Stimulated activated CD4-positive, alpha-beta T cell treated with anti-CD3 and anti-CD28 coated beads, Interleukin-12 subunit alpha, Interleukin-12 subunit beta, amount 100 ng/mL, for 48 hours (primary cell): ENCODE results near the gene TMEM125.

ENCODE experiments used
- DNase-seq, 3 donors: peaks; one replicate each; pipeline ENCODE4 v3.0.0-alpha.2; 2020; ENCODE audit warnings: low read depth in 2 of 3, low spot score in 1 of 3

Gene TMEM125

DNA sequence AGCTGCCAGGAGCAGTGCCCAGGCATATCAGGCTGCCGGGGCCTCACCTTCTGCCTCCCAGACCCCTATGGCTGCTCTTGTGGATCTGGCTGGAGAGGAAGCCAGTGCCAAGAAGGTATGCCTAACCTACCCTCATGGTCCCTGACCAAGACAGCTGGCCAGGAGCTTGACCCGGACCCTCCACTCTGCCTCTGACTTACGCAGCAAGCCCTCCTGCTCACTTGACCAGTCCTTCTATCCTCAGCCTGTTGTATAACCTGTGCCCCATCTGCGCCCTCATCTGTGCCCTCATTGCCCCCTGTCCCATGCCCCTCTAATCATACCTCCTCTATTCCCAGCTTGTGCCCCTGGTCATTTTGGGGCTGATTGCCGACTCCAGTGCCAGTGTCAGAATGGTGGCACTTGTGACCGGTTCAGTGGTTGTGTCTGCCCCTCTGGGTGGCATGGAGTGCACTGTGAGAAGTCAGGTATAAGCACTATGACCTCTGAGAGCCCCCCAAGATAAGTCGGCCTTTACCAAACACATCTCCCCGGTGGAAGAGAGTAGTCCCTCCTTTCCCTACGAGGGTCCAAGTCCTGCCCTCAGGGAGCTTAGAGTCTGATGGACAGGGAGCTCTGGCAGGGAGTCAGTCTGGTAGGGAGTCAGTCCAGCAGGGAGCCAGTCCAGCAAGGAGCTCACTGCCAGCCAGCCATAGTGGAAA lies 37.8 kb downstream of the TMEM125 start:
- no peak for DNase-seq

DNA sequence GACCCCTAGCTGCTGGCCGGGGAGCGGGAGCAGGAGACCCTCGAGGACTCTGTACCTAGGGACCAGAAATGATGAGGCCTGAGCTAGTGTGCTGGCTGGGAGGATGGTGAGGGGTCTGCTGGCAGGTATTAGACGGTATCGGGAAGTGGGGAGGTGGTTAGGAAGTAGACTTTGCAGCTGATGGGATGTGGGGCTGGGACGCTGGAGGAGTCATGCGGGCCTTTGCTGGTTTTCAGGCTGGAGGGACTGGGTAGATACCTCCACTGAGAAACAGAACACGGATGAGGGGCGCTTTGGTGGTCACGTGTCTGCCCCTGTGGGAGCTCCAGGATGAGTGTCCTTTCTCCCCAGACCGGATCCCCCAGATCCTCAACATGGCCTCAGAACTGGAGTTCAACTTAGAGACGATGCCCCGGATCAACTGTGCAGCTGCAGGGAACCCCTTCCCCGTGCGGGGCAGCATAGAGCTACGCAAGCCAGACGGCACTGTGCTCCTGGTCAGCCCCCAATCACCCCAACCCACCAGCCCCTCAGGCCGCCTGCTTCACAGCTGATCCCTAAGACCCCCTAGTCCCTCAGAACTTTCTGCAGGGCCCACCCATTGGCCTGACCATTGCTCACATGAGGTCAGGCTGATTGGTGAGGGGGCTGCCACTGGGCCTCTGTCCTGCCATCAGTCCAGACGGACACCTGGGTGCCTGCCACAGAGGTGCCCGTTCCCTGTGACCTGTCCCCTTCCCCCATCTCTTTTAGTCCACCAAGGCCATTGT lies 39.0 kb downstream of the TMEM125 start:
- no peak for DNase-seq

DNA sequence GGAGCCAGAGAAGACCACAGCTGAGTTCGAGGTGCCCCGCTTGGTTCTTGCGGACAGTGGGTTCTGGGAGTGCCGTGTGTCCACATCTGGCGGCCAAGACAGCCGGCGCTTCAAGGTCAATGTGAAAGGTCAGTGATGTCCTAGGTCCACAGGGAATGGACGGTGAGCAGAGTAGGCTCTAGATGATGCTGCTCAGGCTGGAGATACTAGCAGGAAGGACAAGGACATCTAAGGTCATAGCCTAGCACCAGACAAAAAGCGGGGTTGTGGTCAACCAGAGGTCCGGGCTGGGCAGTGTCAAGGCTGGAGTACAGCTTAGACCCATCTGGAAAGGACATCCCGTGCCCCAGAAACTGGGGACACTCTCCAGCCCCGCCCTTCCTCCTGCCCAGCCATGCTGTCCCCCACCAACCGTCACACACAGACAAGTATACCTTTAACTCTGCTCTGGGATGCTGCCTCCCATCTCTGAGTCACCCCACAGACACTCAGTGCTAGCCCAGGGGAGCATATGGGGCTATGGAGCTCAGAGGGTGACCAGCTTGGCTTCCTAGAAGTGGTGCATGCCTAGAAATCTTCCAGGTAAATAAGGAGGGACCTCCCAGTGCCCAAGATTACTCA lies 39.7 kb downstream of the TMEM125 start:
- no peak for DNase-seq

DNA sequence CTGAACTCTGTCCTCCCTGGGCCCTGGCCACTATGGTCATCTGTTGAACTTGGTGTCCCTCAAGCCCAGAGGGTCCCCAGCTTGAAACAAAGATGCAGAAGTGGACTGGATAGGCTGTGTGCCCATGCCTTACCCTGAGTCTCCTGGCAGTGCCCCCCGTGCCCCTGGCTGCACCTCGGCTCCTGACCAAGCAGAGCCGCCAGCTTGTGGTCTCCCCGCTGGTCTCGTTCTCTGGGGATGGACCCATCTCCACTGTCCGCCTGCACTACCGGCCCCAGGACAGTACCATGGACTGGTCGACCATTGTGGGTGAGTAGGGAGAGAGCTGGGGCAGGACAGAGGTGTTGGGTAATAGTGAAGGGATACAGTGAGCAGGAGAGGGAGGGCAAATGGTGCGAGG lies 41.7 kb downstream of the TMEM125 start:
- DNase-seq, result no peak

DNA sequence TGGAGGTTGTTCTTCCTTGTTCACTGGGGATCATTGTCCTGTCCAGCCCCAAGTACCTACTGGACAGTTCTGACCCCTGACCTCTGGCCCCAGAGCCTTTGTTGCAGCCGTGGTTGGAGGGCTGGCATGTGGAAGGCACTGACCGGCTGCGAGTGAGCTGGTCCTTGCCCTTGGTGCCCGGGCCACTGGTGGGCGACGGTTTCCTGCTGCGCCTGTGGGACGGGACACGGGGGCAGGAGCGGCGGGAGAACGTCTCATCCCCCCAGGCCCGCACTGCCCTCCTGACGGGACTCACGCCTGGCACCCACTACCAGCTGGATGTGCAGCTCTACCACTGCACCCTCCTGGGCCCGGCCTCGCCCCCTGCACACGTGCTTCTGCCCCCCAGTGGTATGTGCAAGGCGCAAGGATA lies 42.4 kb downstream of the TMEM125 start:
- no peak for DNase-seq

DNA sequence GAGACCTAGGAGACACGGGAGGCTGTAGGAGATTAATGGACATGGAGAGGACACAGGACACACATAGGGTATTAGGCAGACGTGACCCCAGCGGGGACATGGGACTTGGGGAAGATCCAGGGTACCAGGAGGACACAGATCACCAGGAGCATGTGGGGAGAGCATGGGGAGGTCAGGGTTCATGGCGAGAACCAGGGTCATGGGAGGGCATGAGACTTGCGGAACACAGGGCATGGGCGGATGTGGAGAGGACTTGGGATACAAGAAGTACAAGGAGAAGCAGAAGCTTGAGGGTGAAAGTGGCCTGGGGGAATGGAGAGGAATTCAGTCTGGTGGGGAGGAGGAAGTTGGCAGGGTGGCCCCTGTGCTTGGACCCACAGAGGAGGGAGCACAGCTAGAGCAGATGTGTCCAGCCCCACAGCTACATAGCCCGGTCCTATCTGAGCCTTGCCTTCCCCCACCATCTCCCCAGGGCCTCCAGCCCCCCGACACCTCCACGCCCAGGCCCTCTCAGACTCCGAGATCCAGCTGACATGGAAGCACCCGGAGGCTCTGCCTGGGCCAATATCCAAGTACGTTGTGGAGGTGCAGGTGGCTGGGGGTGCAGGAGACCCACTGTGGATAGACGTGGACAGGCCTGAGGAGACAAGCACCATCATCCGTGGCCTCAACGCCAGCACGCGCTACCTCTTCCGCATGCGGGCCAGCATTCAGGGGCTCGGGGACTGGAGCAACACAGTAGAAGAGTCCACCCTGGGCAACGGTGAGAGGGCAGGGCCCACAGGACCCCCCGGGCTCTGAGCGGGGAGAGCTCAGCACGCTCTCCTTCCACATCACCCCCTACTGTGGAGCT lies 43.1 kb downstream of the TMEM125 start:
- DNase-seq, result no peak

DNA sequence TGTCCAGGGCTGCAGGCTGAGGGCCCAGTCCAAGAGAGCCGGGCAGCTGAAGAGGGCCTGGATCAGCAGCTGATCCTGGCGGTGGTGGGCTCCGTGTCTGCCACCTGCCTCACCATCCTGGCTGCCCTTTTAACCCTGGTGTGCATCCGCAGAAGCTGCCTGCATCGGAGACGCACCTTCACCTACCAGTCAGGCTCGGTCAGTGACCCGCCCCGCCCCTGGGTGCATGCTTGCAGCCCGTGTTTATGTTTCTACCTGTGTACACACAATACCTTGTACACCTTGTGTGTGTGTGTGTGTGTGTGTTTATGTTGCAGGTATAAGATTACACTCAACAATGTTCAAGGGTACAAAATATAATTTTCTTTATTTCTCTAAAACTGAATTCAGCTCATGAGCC lies 44.0 kb downstream of the TMEM125 start:
- DNase-seq, result no peak

DNA sequence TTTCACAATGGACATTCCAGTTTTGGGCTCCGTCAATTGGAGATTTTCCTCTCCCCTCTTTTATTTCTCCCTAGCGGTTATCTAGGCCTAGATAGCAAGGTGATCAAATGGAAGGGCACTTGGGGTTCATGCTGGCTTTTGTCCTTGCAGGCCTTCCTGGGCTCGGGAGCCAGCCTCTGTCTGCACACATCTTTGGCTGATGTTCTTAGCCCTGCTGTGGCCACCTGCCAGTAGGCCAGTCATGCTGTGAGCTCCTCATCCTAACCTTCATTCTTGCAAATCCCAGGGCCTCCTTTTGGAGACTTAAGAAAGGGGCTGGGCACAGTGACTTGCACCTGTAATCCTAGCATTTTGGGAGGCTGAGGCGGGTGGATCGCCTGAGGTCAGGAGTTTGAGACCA lies 44.5 kb downstream of the TMEM125 start:
- no peak for DNase-seq

DNA sequence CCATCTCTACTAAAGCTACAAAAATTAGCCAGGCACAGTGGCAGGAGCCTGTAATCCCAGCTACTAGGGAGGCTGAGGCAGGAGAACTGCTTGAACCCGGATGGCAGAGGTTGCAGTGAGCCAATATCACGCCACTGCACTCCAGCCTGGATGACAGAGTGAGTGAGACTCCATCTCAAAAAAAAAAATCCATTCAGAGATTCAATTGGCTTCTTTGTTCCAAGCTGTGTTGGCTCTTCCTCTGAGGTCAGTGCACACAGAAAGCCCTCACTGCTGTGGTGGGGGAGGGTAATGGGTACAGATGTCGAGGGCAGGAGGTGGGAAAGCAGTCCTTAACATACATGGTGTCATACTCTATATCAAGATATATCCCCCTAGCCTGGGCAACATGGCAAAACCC lies 45.7 kb downstream of the TMEM125 start:
- no peak for DNase-seq

DNA sequence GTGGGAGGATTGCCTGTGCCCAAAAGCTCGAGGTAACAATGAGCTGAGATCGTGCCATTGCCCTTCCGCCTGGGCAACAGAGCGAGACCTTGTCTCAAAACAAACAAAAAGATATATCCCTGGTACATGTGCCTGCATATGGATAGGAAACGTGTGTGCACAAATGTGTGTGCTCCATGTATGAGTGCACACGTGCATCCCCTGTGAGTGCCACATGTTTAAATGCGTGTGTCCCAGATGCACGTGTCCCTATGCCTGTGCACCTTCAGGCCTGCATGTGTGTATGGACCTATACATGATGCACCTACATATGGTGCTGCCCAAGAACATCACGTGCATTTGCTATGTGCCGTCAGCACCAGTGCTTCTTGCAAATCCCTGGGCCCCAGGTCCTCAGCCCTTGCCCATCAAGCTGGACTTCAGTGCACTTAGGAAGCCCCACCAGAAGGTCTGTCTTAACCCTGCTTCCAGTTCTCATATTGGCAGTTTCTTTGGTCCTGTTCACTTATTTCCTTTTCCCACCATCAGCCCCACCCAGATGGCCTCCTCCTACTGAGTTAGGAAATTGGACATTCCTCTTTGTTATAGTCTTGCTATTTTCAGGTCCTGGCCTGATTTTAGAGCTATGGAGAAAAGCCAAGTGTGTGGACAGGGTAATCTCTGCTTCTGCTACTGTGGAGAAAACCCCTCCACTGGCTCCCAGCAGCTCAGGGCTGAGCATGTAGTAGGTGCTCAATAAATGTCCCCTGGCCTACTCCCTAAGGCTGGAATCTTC lies 46.4 kb downstream of the TMEM125 start:
- DNase-seq, result no peak

DNA sequence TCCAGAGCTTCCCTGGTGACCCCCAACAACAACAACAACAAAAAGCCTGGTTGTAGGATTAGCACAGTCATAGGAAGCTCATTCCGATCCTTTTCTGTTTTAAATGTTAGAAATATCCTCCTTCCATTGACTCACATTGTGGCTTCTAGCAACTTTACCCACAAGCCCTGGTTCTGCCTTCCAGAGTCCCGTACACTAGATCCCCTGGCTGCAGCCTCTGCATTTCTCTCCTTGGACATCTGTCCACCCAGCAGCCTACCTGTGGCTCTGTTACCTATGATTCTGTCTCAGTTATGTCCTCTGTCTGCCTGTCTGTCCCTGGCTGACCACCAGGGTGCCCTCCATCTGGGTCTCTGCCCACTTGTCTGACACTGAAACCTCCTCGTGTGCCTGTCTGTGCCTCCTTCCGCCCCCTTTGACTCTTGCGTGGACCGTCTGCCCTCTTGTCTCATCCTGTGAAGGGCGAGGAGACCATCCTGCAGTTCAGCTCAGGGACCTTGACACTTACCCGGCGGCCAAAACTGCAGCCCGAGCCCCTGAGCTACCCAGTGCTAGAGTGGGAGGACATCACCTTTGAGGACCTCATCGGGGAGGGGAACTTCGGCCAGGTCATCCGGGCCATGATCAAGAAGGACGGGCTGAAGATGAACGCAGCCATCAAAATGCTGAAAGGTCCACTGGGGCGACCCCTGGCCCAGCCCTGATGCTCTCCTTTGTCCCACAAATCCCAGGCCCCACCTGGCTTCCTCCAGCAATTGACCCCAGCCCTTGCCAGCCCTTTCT lies 47.1 kb downstream of the TMEM125 start:
- no peak for DNase-seq

DNA sequence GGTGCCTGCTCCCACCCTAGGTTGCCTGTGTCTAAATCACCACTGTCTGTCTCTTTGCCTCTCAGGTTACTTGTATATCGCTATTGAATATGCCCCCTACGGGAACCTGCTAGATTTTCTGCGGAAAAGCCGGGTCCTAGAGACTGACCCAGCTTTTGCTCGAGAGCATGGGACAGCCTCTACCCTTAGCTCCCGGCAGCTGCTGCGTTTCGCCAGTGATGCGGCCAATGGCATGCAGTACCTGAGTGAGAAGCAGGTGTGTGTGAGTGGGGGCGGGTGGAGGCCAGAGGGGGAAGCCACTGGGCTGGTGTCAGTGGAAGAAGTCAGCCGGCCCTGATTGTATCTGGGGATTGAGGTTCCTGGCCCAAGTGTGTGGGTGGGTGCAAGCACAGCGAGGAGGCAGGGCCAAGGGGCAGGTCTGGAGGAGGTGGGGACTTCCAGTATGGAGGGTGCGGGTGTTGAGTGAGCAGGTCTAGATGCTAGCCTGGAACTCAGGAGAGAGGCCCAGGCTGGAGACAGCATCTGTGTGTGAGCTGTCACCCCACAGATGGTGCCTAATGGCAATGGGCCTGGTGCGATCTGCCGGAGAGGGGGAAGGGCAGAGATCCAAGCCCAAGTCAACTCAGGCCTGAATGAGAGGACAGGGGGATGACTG lies 48.2 kb downstream of the TMEM125 start:
- DNase-seq, result no peak

DNA sequence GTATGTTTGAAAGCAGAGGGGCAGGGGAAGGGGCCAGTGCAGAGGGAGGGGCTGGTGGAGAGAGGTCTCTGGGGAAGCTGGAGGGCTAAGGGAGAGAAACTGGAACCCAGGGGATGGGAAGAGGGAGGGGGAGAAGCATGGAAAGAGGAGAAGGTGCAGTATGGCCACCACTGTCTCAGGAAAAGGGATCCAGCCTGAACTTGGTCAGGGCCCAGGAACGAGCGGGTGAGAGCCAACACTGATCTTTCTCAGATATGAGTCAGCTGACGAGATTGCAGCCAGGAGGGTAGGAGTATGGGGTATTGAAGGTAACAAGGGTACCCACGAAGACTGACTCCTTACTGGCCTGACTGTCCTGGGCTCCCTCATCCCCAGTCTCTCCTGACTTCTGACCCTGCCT lies 49.0 kb downstream of the TMEM125 start:
- no peak for DNase-seq

DNA sequence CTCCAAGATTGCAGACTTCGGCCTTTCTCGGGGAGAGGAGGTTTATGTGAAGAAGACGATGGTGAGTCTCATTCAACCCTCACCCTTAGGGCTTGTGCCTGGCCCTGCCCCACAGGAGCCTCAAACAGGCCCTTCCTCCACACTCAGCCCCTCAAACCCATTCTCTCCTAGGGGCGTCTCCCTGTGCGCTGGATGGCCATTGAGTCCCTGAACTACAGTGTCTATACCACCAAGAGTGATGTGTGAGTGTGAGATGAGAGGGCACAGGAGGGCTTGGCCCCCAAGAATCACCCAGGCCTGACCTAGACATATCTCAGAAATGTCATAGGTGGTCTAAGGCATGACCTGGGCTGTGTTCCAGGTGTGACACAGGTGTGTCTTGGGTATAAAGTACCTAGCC lies 49.5 kb downstream of the TMEM125 start:
- DNase-seq, result no peak

DNA sequence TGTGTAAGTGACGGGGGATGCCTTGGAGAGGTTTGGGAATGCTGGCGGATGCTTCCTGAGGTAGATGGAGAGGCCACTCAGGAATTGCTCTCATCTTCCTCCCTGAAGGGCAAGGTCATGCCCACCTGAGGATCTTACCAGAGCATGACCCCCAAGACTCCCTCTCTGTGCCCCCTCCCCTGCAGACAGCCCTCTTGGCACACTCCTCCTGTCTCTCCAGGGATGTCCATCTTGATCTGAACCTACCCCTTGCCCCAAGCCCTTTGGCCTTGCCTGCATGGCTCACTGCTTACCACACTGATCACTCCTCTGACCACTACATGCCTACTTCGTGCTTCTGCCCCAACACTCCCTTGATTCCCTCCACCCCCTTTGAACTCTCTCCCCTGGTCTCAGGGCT lies 50.0 kb downstream of the TMEM125 start:
- no peak for DNase-seq

DNA sequence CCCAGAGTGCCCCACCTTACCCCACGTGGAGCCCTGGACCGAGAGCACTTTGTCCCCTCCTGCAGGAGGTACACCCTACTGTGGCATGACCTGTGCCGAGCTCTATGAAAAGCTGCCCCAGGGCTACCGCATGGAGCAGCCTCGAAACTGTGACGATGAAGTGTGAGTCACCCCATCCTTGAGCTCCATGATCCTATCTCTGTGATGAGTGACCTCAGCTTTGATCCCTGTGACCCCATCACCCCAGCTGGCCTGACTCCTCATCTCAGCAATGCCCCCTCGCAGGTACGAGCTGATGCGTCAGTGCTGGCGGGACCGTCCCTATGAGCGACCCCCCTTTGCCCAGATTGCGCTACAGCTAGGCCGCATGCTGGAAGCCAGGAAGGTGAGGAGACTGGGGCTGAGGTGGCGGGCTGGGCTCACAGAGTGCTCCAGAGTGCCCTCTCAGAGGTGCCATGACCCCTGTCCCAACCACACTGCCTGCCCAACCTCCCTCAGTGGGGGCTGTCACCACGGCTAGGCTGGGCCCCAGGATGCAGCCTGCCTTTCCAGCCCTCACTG lies 51.6 kb downstream of the TMEM125 start:
- DNase-seq, result no peak

DNA sequence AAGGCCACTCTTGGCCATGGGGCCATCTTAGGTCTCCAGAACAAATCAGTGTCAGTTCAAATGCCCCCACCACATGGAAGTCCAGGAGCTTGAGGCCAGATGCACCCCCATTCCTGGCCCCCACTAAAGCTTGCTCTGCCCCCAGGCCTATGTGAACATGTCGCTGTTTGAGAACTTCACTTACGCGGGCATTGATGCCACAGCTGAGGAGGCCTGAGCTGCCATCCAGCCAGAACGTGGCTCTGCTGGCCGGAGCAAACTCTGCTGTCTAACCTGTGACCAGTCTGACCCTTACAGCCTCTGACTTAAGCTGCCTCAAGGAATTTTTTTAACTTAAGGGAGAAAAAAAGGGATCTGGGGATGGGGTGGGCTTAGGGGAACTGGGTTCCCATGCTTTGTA lies 52.7 kb downstream of the TMEM125 start:
- no peak for DNase-seq
